HCEC 1CT (cell line): ENCODE measurements around the gene AIRE.
A peak's percentile ranks its signal among the peaks of the same experiment; 100 is the strongest.
"Not testable (repeated sequence)": the region's sequence is repeated elsewhere in the genome, so short reads cannot be mapped to it uniquely, and the experiment has no call there.

ENCODE experiments used
- DNase-seq: peaks from one replicate; pipeline ENCODE4 v3.0.0-alpha.2; 2017

Gene AIRE

GRCh38 chr21:44292812-44293195, 7.1 kb downstream of the AIRE start:
- no peak for DNase-seq

DNA sequence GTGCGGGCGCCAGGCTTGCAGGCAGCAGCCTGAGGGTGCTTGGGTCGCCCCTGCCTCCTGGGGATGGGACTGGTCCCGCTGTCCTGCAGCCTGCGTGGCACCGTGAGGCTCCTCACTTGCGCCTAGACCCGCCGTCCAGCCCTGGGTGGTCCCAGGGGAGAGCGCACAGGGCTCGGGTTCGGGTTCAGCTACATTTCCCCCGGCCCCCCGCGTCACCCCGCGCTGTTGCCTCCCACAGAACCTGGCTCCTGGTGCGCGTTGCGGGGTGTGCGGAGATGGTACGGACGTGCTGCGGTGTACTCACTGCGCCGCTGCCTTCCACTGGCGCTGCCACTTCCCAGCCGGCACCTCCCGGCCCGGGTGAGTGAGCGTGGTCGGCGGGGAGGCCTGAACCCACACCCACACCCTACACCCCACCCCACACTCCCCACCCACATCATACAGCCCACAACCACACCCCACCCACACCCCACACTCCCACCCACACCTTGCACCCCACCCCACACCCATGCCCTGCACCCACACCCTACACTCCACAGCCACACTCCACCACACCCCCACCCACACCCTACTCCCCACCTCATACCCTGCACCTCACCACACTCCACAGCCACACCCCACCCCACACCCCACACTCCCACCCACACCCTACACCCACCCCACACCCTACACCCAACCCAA, 8.0 kb downstream of the AIRE start:
- DNase-seq, result no peak

DNA sequence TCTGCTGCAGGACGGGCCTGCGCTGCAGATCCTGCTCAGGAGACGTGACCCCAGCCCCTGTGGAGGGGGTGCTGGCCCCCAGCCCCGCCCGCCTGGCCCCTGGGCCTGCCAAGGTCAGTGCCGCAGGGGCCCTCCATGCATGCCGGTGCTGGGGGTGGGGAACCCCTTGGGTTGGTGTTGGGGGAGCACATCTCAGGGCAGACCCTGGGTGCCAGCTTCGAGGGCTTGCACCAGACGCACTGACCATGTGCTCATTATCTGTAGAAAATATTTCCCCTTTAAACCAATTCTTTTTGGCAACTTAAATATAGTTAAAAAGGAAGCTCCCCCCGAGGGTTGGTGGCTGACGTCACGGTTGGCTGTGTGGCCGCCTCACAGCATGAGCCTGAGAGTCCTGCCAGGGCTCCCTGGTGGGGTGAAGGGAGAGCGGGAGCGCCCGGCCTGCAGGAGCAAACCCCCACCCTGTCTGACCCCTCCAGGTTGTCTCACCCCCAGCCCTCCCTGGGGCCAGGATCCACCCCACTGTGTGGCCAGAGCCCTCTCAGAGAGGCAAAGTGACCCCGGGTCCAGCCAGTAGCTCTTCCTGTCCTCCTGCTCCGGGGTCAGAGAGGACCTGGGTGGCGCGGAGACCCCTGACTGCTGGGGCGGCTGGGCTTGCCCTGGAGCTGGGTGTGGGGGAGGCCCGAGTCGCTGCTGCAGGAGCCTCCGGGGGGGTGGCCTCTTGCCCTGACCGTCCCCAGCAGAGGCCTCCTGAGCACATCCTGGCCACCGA, 8.9 kb downstream of the AIRE start:
- DNase-seq, result peak; percentile 12

DNA sequence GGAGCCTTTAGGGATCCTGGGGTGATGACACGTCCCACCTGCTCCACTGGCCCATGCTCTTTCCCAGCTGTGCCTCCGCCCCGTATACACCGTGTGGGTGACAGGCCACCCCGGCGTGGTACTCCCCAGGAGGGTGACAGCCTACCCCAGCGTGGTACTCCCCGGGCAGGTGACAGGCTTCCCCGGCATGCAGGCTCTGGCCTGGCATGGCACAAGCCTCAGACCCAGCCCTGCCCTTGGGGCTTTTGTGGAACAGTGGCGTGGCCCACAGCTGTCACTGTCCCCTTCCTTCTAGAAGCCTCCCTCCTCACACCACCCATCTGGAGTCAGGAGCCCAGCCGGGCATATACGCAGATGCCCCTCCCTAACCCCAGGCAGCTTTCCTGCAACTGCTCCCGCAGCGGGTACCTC, 9.5 kb downstream of the AIRE start:
- DNase-seq, result no peak

DNA sequence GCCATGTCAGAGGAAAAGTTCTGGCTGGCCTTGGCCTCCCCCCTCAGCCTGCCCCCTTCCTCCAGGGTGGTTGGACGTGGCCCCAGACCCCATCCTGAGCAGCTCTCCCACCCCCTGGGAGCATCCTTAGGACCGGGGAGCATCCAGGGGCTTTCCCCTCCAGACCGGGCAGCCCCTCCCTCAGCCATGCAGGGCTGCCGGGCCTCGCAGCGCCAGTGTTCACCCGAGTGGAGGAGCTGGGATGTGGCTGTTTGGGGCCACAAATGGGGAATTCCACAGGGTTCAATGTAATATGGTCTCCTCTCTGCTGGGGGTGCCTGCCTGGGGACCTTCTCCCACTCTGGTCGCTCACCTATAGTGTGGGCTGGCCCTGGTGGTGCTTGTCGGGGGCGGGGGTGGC, 10.0 kb downstream of the AIRE start:
- DNase-seq, result no peak

DNA sequence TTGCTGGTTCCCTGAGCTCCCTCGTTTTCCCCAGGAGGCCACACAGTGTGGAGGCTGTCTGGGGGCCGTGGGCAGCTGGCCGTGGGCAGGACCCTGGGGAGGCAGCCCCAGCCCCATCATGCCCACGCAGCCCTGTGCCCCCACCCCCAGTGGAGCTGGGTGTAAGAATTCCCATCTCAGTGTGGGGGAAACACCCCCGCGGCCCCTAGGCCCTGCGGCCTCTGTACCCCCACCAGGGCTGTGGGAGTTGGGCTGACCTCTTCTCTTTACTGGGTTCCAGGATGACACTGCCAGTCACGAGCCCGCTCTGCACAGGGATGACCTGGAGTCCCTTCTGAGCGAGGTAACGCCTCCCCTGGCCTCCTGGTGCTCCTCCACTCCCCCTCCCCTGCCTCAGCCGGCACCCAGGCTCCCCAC, 10.4 kb downstream of the AIRE start:
- DNase-seq, result no peak

DNA sequence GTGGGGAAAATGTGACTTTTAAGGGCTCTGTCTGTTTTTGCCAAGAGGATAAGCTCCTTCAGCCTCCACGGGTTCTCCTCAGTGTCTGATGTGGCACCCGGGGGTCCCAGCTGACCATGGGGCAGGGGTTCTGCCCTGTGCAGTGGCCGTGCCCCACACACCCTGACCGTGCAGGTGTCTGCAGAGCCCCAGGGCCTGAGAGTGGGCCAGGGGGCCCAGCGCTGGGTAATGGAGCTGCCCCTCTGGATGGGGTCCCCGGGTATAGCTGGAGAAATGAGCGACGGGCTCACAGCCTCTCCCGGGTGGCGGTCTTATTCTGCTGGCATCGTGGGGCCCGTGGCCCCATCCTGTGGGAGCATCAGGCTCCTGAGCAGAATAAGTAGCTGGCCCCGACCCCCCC, 11.2 kb downstream of the AIRE start:
- no peak for DNase-seq

GRCh38 chr21:44297525-44298290, 12.0 kb downstream of the AIRE start:
- DNase-seq, result peak; percentile 79

DNA sequence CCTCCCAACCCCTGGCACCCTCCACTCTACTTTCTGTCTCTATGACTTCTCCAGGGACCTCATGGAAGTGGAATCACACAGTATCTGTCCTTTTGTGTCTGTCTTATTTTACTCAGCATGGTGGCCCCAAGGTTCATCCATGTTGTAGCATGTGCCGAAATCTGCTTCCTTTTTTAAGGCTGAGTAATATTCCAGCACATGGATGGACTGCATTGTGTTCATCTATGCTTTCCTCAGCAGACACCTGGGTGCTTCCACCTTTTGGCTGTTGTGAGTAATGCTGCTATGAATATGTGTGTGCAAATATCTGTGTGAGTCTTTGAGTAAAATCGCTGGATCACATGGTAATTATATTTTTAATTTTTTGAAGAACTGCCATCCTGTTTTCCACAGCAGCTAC, 12.6 kb downstream of the AIRE start:
- DNase-seq, result no peak

- no peak for DNase-seq
Observed at GRCh38 chr21:44299085-44299457, 13.4 kb downstream of the AIRE start.

DNA sequence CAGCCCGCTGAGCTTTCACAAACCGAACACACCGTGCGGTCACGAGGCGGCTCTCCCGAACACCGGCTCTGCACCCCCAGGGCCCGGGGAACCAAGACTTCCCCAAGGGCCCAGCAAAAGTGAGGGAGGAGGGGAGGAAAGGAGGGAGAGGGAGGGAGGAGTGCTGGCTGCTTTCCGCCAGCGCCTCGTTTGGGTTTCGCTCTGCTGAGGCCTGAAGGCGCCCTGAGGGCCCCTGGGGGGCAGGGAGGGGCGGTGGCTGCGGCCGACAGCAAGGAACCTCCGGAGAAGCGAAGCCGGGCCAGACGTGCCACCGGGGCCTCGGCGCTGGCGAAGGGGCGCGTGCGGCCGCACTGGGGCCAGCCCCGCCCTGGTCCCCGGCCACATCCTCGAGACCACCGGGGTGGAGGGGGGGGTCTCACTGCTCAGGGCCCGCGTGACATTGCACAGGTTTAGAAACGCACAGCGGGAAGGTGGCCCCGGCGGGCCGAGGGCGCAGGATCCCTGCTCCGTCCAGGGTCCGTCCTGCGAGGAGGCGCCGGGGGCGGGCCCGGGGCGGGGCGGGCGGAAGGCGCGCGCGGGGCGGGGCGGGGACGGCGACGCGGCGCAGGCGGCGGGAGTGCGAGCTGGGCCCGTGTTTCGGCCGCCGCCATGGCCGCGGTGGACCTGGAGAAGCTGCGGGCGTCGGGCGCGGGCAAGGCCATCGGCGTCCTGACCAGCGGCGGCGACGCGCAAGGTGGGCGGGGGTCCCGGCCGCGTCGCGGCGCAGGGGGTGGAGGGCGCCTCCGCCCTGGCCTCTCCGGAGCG, 14.0 kb downstream of the AIRE start, which contains the start of gene PFKL:
PFKL (plus strand) TSS at position 596 of the 804 bp plus-strand sequence; CDS start at position 649, 53 bp downstream.
- peak; percentile 58 for DNase-seq

- DNase-seq, result peak; percentile 54
Observed at GRCh38 chr21:44300262-44300959, 14.7 kb downstream of the AIRE start.

GRCh38 chr21:44301141-44301540, 15.5 kb downstream of the AIRE start:
- no peak for DNase-seq

DNA sequence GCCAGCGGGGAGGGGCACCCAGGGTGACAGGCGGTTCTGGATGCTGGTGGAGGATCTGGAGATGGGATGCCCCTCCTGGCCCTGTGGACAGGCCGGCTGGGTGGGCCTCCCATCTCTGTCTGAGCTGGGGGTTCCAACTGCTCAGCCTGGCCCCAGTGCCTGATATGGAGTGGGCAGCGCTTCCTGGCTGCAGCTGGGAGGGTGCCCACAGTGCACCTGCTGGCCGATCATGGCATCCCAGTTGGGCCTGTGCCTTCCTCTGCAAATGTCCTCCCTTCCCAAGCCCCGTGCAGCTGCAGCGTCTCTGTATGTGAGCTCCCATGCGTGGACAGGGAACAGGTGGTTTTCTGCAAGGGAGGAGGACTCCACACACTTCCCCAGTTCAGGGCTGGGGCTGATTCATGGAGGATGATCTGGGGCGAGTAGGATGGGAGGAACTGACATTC, 16.3 kb downstream of the AIRE start:
- no peak for DNase-seq

DNA sequence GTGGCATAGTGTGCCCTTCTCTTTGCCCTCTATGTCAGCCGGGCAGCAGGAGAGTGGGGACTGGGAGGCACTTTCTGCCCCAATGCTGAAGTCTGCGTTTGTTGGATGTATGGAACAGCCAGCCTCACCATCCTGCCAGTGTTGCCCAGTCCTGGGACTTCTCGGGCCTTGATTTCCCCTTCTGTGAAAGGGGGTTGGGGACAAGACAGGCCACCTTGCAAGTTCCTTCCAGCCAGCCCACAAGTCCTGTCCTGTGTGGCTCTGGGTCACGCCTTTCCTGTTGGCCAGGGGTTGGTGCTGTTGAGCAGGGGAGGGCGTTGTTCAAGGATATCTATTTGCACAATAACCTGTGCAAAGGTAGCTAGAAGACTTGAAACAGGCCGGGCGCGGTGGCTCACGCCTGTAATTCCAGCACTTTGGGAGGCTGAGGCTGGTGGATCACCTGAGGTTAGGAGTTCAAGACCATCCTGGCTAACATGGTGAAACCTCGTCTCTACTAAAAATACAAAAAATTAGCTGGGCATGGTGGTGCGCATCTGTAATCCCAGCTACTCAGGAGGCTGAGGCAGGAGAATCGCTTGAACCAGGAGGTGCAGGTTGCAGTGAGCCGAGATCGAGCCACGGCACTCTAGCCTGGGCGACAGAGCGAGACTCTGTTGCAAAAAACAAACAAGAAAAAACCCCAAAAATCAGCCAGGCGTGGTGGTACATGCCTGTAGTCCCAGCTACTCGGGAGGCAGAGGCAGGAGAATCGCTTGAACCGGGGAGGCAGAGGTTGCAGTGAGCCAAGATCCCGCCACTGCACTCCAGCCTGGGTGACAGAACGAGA, 17.1 kb downstream of the AIRE start:
- not testable (repeated sequence) for DNase-seq

DNA sequence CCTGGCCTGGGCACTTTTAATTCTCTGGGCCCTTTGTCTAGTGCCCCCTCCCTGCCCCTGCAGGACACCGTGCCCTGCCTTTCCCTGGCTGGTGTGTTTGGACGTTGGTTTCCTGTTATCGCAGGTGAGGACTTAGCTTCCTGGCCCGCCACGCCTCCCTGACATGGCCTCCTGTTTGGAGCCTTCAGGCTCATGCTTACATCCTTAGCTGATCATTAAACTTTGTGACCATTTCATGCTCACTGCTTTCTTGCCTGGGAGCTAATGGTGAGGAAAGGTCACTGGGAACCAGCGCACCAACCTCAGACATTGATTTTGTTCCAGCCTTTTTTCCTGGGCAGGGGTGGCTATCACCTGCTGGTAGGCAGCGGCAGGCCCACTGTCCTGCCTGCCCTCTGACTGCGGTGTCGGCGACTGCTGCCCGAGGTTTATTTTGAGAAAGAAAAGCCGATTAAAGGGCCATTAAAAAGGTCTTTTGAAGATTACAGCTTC, 17.9 kb downstream of the AIRE start:
- no peak for DNase-seq

DNA sequence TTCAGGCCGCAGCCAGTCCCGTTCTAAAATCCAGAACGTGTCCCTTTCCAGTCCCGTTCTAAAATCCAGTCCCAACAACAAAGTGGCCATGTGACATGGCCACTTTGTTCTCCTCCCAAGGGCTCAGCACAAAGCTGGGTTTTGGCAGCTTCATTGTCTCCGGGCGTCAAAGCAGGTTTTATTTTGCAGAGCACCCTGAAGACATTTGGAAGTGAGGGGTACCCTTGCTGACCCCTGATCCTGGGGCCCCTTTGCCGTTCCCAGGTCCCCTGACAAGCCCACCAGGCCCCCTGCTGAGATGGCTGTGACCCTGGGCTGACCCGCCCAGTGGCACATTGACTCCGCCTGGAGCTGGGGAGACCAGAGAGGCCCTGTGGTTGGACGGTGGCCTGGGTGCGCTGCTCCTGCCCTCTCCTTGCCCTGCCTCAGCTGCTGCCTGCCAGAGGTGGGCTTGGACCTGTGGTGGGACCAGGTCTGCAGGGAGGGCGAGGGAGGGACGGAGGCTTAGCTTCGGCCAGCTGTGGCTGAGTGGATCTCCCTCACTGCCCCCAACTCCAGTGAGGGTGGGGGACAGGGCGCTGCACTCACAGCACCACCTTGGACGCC, 18.4 kb downstream of the AIRE start:
- no peak for DNase-seq

- DNase-seq, result no peak
Observed at GRCh38 chr21:44304877-44305293, 19.2 kb downstream of the AIRE start.

GRCh38 chr21:44305691-44306090, 20.0 kb downstream of the AIRE start:
- DNase-seq, result no peak

DNA sequence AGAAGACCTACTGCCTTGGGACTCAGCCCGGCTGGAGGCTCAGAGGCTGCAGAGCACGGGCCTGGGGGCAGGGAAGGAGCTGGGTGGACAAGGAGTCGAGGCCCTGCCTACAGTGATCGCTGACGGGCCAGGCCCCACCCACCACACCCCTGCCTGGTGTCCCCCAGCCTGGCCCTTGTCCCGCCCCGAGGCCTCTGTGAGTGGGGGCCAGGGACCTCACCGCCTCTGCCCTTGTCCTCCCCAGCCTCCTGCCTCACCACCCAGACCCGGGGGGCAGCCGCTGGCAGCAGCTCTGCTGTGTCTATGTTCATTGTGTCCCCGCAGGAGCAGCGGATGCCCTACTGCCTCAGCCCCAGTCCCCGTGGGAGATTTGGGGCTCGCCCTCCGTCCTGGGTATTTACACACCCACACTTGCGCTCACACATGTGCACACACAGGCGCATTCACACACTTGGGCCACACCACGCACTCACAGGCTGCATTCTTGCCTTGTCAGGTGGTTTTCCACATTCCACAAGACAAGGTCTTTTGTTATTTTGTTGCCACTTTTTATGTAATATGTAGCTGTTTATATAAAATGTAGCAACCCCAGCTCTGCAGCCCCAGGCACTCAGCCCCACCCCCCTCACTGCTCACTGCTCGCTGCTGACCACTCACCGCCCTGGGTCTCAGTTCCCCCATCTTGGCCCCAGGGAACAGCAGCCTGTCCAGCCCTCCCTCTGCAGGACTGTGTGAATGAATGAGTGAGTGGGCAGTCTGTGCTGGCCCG, 21.4 kb downstream of the AIRE start:
- DNase-seq, result no peak
